ENCODE results near the gene MGAT4A. TPM values are rescaled to one million over a fixed set of nuclear protein-coding genes. Genes with fewer than 3 reads are reported as not detected.
A peak's percentile ranks its signal among the peaks of the same experiment; 100 is the strongest.
"Not testable (repeated sequence)": the region's sequence is repeated elsewhere in the genome, so short reads cannot be mapped to it uniquely, and the experiment has no call there.

The MGAT4A gene
- total RNA-seq, 1 donor from 2014 or later: 6.9 TPM

- DNase-seq (ENCODE audit: low spot score) (no peak), ATAC-seq (no peak)
Observed at GRCh38 chr2:98664323-98664722, 66.6 kb downstream of the MGAT4A start.

GRCh38 chr2:98663511-98664090, 67.3 kb downstream of the MGAT4A start:
- DNase-seq (ENCODE audit: low spot score) (no peak), ATAC-seq (no peak)

- not testable (repeated sequence) for DNase-seq (ENCODE audit: low spot score); ATAC-seq
Observed at GRCh38 chr2:98659491-98659840, 71.5 kb downstream of the MGAT4A start.

- DNase-seq (ENCODE audit: low spot score): no peak
- no peak for ATAC-seq
Observed at GRCh38 chr2:98658816-98659490, 72.0 kb downstream of the MGAT4A start.

GRCh38 chr2:98656800-98657199, 74.1 kb downstream of the MGAT4A start:
- DNase-seq (ENCODE audit: low spot score): no peak
- no peak for ATAC-seq

- no peak for ATAC-seq
- DNase-seq (ENCODE audit: low spot score): no peak
Observed at GRCh38 chr2:98654699-98655495, 76.0 kb downstream of the MGAT4A start.

- ATAC-seq: no peak
Observed at GRCh38 chr2:98650998-98651397, 79.9 kb downstream of the MGAT4A start.

GRCh38 chr2:98649992-98650375, 80.9 kb downstream of the MGAT4A start:
- DNase-seq (ENCODE audit: low spot score): no peak

More at GRCh38 chr2:98650998-98651397, 79.9 kb downstream of the MGAT4A start:
- DNase-seq (ENCODE audit: low spot score): no peak

GRCh38 chr2:98649135-98649991, 81.6 kb downstream of the MGAT4A start:
- ATAC-seq: peak; percentile 100

More at GRCh38 chr2:98649992-98650375, 80.9 kb downstream of the MGAT4A start:
- no peak for ATAC-seq

GRCh38 chr2:98648451-98648850, 82.5 kb downstream of the MGAT4A start:
- DNase-seq (ENCODE audit: low spot score) (no peak), ATAC-seq (no peak)

More at GRCh38 chr2:98649135-98649991, 81.6 kb downstream of the MGAT4A start:
- peak; percentile 81 for DNase-seq (ENCODE audit: low spot score)

GRCh38 chr2:98647636-98648035, 83.3 kb downstream of the MGAT4A start:
- ATAC-seq (no peak), DNase-seq (ENCODE audit: low spot score) (no peak)

GRCh38 chr2:98643496-98644100, 87.3 kb downstream of the MGAT4A start:
- no peak for ATAC-seq
- DNase-seq (ENCODE audit: low spot score): no peak

- ATAC-seq: no peak
- DNase-seq (ENCODE audit: low spot score): no peak
Observed at GRCh38 chr2:98637401-98638147, 93.4 kb downstream of the MGAT4A start.

- ATAC-seq (no peak), DNase-seq (ENCODE audit: low spot score) (no peak)
Observed at GRCh38 chr2:98634406-98635092, 96.4 kb downstream of the MGAT4A start.

- ATAC-seq (no peak), DNase-seq (ENCODE audit: low spot score) (no peak)
Observed at GRCh38 chr2:98632351-98632750, 98.6 kb downstream of the MGAT4A start.

- peak; percentile 97 for ATAC-seq
- DNase-seq (ENCODE audit: low spot score): peak; percentile 75
Observed at GRCh38 chr2:98623657-98624056, 107.3 kb downstream of the MGAT4A start.

- DNase-seq (ENCODE audit: low spot score) (no peak), ATAC-seq (no peak)
Observed at GRCh38 chr2:98617149-98617548, 113.8 kb downstream of the MGAT4A start.

- DNase-seq (ENCODE audit: low spot score): no peak
- no peak for ATAC-seq
Observed at GRCh38 chr2:98615481-98615880, 115.5 kb downstream of the MGAT4A start.

- DNase-seq (ENCODE audit: low spot score) (no peak), ATAC-seq (no peak)
Observed at GRCh38 chr2:98614024-98614739, 116.8 kb downstream of the MGAT4A start.
